Measurements from ENCODE around the gene DENND1A.

DNA sequence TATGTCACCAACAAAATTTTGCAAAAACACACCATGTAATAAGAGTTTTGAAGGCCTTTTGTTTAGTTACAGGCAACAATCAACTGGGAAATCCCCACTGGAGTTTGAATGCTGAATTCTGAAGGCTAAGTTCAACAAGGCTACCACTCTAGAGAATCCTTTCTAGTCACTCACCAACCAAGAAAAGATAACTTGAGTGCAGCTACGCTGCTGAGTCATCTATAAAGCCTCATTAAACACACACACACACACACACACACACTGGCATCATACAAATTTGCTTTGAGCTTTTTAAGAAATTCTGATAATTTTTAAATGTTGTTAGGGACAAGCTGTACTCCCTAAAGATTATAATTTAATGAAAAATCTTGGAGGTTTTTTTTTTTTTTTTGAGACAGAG lies 219.6 kb downstream of the DENND1A start:
- TF ChIP-seq ZNF121 (CRISPR knock-in tag; IDR thresholded peaks at IDR 0.05): no peak
- TF ChIP-seq, protein P1, sequence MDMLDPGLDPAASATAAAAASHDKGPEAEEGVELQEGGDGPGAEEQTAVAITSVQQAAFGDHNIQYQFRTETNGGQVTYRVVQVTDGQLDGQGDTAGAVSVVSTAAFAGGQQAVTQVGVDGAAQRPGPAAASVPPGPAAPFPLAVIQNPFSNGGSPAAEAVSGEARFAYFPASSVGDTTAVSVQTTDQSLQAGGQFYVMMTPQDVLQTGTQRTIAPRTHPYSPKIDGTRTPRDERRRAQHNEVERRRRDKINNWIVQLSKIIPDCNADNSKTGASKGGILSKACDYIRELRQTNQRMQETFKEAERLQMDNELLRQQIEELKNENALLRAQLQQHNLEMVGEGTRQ (CRISPR knock-in tag; IDR thresholded peaks at IDR 0.05): no peak
- TF ChIP-seq OVOL2 (CRISPR knock-in tag; IDR thresholded peaks at IDR 0.05; ENCODE audit: borderline replicate concordance): no peak
- TF ChIP-seq, protein P2, sequence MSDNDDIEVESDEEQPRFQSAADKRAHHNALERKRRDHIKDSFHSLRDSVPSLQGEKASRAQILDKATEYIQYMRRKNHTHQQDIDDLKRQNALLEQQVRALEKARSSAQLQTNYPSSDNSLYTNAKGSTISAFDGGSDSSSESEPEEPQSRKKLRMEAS (CRISPR knock-in tag; IDR thresholded peaks at IDR 0.05): no peak
- no peak for TF ChIP-seq NFYB (CRISPR knock-in tag; conservative IDR thresholded peaks at IDR 0.05; ENCODE audit: low read depth)
